Measurements from ENCODE around the gene SPHK1.

The SPHK1 gene

DNA sequence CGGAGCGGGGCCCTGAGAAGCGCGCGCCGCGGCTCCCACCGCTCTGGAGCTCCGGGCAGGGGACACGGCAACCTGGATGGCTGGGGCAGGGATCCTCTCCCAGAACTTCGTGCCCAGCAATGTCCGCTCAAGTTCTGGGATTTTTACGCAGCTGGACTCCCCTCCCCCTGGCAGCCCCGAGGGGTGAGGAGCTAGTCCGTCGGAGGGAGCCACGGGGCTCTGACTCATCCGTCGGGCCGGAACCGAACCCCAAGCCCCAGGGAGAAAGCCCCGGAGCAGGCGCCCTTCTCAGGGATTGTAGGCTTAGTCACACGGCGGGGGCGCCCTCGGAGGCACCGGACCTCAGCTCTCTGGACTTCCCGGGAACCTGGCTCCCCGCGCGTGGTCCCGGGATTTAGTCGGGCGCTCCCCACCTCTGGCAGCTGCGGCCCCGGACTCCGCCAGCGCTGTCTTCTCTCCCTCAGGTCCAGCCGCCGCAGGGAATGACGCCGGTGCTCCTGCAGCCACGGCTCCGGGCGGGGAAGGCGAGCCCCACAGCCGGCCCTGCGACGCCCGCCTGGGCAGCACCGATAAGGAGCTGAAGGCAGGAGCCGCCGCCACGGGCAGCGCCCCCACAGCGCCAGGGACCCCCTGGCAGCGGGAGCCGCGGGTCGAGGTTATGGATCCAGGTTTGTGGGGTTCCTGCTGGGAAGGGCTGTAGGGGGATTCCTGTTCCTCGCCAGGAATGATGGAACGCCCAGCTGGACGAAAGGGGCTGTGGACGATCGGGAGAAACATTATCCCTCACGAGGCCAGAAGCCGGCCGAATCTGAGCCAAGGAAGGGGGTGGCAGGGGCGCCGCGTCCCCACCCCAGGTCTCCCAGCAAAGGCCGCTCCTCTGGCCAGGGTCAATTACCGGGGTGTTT, 830 bp downstream of the SPHK1 start:
- DNase-seq: peak; percentile 45 to 61

DNA sequence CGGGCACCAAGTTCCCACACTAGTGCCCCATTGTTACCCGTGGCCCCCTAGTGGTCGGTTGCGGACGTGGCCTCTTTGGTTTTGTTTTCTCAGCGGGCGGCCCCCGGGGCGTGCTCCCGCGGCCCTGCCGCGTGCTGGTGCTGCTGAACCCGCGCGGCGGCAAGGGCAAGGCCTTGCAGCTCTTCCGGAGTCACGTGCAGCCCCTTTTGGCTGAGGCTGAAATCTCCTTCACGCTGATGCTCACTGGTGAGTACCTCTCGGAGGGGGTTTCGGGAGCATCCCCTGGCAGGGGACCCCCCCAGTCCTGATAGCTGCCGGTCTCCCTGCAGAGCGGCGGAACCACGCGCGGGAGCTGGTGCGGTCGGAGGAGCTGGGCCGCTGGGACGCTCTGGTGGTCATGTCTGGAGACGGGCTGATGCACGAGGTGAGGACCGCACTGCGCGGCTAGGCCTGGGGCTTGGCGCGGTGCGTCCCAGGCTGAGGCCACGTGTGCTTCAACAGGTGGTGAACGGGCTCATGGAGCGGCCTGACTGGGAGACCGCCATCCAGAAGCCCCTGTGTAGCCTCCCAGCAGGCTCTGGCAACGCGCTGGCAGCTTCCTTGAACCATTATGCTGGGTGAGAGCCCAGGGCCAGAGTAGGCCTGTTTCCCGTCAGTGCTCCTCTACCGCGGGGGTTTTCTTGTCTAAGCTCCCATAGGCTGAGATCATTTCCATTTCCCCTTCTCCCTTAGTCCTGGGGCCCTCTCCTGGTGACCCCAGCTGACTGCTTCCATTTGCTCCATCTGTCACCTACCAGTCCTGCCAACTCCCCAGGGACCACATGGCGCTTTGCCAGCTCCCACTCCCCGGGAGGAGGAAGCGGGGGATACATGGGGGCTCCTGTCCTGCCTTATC, 1.7 kb downstream of the SPHK1 start:
- peak; percentile 90 to 91 for DNase-seq

DNA sequence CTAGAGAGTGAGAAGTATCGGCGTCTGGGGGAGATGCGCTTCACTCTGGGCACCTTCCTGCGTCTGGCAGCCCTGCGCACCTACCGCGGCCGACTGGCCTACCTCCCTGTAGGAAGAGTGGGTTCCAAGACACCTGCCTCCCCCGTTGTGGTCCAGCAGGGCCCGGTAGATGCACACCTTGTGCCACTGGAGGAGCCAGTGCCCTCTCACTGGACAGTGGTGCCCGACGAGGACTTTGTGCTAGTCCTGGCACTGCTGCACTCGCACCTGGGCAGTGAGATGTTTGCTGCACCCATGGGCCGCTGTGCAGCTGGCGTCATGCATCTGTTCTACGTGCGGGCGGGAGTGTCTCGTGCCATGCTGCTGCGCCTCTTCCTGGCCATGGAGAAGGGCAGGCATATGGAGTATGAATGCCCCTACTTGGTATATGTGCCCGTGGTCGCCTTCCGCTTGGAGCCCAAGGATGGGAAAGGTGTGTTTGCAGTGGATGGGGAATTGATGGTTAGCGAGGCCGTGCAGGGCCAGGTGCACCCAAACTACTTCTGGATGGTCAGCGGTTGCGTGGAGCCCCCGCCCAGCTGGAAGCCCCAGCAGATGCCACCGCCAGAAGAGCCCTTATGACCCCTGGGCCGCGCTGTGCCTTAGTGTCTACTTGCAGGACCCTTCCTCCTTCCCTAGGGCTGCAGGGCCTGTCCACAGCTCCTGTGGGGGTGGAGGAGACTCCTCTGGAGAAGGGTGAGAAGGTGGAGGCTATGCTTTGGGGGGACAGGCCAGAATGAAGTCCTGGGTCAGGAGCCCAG, 2.8 kb downstream of the SPHK1 start:
- DNase-seq: no peak

DNA sequence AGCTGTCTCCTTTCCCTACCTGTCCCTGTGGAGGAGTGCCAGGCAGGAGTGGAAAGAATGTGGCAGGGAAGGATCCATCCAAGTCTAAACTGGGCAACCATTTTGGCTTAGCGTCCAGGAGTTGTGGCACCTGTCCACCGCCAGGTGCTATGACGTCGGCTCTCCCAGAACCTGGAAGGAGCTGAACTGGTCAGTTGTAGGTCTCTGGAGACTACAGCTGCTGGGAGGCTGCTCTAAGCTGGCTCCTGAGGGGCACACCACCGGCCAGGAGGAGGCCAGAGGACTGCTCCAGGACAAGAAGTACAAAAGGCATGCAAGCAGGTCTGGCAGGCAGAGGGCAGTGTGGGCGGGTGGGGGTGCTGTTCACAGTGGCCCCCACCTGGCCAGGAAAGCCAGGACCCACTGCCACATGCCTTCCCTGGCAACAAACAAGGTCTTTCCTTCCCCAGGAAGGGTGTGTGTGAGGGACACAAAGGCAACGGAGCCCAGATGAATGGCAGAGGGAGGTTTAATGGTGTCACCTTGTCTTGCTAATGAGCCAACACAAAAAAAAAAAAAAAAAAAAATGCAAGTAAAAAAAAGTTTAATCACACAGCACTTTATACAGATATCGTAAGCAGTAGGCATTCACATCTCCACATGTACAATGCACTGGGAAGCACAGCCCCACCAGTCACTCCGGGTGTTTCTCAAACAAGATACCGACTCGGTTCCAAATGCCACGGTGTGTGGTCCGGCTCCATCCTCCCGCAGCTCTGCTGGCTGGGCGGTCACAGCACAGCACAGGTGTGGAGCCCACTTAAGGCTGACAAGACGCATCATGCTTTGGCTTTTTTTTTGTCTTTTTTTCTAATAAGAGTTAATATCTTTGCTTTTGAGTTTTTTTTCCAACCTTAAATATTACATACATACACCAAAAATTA, 4.8 kb downstream of the SPHK1 start:
- DNase-seq: no peak

DNA sequence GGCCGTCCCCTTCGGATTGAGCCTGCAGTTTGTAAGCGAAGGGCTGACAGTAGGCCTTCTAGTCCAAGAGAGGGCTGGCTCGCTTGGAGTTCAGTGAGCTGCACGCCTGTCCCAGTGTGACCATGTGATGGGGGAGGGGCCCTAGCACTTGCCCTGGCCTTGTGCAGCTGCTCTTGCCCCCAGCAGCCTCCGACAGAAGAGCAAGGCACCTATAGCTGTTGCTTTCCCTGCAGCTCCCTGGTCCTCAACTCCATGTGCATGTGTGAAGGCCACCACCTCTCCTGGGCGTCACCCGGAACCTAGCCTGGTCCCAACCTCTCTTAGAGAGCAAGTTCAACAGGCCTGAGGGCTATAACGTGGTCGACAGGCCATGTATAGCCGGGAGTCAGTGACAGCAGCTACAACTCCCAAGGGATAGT, 5.6 kb downstream of the SPHK1 start:
- DNase-seq: no peak

DNA sequence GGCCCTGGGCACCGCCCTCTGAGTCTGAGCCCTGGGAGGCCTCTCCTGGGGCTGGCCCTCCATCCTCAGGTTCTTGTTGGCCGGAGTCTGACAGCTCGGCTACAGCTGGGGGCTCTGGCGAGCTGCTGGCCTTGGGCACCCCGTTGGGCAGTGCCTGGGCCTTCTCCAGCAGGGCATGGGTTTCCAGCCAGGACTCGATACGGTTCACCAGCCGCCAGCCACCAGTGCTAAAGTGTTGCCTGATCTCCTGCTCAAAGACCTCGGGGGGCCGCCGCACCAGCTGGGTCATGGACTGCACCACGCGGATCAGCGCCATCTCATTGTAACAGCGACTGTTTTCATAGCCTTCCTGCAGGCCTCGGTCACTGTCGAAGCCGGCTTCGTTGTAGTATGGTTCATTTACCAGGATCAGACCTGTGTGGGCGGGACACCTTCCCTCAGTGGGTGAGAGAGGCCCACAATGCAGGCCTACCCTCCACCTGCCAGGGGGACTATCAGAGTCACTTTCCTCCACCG, 6.8 kb downstream of the SPHK1 start:
- no peak for DNase-seq

DNA sequence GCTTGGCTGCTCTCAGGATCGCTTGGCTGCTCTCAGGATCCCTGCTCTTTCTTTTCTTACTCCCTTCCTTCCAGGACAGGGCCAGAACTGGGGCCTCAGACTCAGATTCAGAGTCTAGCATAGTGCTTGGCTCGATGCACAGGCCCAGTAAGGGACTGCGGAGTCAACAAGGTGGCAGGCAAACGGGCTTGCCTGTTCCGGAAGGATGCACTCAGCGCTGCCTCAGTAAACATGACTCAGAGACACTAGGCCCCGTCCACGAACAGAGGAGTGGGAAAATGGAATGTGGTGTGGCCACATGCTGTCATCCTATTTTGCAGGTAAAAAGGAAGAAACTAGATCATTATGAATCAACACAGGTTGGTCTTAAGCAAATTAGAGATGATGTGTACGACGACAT, 9.8 kb downstream of the SPHK1 start:
- no peak for DNase-seq

DNA sequence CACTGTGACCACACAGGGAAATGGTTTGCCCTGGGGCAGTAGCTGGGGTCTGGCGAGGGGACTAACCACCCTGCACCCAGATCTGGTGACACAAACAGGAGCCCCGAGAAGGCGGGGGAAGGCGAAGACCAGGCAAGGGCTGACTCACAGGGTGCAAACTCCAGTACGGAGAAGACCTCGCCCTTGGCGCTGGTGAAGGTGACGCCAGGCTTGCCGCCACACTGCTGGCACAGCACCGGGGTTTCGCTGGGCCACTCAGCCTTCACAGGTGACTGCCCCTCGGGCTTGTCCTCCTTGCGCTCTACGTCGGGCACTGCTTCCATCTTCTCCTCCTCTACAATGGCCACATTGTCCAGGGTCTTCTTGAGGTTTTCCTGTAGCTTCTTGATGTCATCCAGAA, 11.6 kb downstream of the SPHK1 start:
- DNase-seq: no peak

DNA sequence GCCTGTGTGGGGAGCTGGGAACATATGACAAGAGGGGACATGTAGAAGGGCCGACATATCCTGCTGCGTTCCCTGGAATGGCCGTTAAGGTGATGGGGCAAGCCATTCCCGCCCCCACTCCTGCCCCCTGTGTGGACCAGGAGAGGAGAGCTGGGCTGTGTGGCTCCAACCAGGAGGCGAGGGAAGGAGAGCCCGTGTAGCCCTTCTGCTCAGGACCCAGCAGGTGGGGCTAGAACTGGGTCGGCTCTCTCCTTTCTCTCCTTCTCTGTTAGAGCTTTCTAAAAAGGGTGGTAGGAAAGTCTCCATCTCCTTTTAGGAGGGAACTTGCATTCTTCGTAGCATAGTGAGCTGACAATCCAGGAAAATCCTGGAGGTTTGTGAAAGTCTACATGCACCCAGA, 12.8 kb downstream of the SPHK1 start:
- DNase-seq: no peak

DNA sequence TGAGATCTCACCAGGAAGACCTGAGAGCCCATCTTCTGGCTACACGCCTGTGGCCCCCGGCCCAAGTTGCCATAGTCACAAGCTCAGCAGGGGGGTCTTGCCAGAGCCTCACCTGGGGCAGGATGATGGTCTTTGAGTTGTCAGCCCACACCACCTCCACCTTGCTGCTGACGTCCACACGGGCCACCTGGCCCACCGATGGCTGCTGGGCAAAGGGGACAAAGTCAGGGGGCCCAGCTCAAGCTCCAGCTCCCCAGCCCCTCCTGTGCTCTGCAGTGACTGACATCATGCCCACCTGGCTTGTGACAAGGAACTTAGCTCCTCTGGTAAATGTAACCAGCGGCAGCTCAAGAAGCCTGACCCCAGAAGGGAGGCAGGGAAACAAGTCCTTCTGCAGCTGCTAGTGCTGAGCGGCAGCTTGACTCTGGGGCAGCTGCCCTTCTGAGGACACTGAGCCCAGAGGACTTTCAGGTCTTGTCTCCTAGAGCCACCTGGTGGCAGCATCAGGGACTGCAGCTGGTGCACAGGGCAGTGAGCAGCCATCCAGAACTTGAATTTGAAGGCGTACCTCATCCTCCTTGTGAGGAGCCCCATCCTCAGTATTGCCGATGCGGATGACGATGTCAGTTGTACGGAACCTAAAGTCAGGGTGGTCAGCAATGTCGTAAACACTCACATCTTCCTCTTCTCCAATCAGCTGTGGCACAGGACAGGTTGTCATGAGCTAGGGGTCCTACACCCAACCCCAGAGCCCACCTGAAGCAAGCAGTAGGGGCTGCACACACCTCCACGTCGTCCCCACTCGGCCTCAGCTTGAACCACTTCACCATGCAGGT, 13.5 kb downstream of the SPHK1 start:
- DNase-seq: peak; percentile 92 to 93

DNA sequence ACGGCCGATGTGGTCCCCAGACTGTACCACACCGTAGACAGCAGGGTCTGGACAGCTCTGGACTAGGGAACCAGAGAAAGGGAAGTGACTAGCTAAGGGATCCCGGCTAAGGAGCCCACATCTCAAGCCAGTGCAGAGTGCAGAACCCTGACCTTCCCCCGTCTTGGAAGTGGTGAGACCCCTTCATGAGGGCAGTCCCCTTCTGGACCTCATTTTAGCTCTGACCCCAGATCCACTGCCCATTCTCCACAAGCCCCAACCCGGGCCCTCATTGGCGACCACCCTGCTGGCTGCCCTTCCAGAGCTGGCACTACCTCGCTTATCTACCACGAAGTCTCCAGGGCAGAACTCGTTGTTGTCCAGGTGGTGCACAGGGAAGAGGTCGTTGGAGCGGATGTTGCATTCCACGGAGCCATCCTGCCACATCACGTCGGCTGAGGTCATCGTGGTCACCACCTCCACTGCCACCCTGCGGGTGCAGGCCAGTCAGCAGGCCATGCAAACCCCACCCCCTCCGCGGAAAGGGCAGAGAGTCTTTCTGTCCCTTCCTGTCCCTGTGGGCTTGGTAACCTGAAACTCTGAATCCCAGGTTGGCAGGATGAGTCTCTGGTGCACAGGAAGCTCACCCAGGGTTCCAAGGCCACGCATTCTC, 14.2 kb downstream of the SPHK1 start:
- no peak for DNase-seq

DNA sequence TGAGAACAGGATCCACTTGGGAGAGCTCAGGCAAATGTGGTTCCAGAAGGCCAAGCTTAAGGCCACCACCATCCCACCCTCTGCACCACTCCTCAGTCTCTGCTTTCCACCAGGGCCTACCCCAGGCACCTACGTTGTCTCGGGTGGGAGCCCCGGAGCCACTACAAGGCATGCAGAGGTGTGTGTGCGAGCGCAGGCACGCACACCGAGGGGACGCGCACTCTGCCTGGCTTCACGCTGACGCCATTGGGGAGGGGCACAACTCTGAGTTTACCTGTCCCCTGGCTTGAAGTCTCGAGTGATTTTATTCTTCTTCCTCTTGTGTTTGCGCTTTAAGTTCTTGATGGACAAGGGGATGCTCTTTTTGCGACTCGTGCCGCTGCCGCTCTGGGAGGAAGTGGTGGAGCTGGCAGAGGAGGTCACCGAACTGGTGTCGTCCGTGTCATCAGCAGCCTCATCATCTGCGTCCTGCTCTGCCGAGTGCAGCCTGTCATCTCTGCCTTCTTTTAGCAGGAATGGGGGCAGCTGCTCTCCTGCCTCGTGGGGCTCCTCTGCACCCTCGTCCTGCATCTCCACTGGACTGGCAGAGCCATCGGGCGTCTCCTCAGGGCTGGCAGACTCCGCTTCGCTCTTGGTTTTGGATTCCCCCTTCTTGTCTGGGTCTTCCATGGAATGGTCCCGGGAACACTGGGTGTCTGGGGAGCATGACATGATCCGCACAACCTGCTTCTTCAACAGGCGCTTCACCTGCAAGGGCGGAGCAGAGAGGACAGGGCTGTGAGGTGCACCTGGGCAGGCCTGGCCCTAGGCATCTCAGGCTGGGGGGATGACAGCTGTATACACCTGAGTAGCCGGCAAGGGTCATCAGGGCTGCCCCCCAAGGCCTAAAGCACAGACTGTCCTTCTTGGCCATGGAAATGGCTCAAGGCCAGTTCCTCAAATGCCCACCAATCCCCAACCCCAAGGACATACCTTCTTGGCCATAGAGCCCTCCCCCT, 15.1 kb downstream of the SPHK1 start:
- DNase-seq: no peak

DNA sequence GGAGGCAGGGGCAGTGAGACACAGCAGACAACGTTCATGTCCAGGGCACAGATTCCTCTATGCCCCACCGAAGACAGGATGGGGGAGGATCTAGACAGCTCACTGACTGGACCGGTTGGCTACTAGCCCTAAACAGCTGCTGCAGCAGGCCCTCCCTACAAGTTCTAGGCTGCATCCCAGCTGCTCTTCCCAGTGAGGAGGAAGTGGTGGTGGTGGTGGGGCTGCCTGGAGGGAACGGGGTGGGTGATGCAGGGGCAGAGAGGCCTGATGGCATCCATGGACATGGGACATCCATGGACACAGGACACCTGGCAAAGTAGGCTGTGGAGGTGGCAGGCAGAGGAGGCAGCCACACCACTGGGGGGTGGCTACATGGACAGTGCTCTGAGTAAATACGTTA, 18.3 kb downstream of the SPHK1 start:
- DNase-seq: no peak

DNA sequence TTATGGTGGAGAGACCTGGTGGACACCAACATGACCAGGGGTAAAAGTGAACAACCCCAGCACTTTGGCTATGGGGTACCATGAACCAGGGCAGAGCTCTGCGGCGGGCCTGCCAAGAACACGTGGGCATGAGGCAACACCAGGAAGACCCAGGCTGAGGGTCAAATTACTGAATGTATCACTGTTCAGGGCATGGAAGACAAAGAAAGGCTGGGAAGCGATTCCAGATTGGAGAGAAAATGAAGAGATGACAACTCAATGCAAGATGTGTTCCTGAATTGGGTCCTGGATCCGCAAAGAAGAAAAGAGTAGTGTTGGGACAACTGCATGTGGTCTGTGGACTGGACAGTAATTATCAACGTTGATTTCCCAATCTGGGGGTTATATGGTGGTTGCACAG, 19.8 kb downstream of the SPHK1 start:
- no peak for DNase-seq

DNA sequence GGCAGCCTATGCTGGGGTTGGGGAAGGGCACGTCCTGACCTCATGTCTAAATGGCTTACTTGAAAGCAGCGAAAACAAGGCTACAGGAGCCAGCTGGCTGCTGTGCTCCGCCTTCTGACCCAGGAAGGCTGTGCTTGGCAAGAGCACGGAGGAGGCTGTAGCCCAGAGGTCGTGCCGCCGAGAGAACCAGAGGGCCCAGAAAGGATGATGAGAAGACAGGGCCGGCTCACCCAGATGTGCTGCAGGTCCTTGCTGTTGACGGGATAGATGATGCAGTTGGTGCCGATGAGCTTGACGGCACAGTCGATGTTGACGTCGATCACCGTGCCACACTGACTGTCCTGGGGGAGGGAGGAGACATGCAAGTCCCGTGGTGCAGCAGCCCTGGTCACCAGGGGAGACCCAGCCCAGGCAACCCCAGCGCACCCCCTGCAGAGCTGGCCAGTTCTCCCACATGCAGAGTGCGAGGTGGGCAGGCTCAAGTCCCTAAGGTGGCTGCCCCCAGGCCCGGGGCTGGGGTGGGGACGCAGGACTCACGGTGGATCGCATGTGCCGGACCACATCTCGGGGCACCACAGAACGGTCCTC, 20.7 kb downstream of the SPHK1 start:
- no peak for DNase-seq

DNA sequence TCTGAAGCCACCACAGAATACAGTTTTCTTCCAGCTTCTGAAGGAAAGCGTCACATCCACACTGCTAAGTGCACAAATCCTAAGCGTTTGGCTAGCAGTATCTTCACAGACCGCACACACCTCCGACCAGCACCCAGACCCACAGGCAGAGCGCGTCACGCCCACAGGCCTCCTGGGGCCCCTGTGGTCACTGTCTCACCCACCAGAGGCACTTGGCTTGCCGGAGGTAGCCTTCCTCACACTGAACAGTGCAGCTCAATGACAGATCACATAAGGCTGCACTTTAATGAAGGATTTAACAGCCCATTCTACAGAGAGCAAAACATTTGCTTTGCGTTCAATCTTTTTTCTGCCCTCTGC, 21.2 kb downstream of the SPHK1 start:
- no peak for DNase-seq

DNA sequence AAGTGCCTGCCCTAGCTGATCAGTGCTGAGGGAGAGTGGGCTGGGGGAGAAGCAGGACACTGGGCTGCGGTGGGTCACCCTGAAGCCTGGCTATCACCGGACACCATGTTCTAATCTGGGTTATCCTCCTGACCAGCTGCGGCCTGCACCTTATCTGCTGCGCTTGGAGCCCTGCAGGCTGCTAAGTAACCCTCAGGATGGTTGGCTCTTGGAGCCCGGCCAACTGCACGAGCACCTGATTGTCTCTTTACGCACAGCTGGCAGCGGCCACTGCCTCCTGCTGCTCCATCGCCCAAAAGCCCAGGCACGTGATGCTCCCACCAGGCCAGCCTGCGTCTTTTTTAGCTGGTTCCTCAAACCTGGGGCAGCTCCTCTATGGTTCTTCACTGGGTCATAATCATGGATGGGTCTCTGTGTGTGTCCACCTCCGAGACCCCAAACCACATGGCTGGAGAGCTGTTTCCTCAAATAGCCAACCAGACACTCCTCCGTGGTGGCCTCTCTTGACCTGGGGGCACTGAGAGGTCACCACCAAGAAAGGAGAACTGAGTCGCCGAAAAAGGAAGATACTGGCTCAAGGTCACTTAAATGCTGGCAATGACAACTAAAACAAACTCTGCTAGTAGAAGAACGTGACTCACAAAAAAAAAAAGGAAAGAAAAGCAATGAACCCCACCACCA, 21.7 kb downstream of the SPHK1 start:
- DNase-seq: no peak

DNA sequence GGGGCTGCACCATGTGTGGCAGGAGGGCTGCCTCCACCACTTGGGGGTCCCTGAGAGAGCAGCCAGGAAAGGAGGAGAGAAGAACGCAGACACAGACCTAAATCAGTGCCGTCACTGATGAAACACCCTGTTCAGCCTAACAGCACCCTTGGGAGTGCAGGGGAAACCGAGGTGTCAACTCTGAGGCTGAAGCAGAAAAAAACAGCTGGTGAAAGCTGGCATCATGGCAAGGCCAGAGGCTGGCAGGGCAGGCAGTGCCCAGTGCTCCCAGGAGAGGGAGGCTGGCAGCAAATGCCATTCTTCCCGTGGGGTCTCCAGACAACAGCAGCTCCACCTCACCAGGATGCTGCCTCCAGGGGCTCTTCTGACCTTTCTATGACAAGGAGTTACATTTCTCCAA, 23.1 kb downstream of the SPHK1 start:
- DNase-seq: no peak

Data from activated CD4-positive, alpha-beta T cell treated with anti-CD3 and anti-CD28 coated beads, Interleukin-2, amount 50 U/mL, for 48 hours (primary cell).